ENCODE data around the gene RNF225. TPM values are rescaled to one million over a fixed set of nuclear protein-coding genes. Genes with fewer than 3 reads are reported as not detected.
A peak's percentile ranks its signal among the peaks of the same experiment; 100 is the strongest.

Gene RNF225
- total and polyA plus RNA-seq, 10 of the 15 experiments (the other 5 are each of a cell fraction or from before 2014, with no cell fraction given): 0.27 to 0.28 TPM; not detected in 8

- no peak for TF ChIP-seq CBX3 (IDR thresholded peaks at IDR 0.05; ENCODE audit: borderline replicate concordance, low read depth)
- TF ChIP-seq E4F1 (IDR thresholded peaks at IDR 0.05; ENCODE audit: borderline replicate concordance, partially characterized antibody): peak; percentile 11
- TF ChIP-seq RAD51 (IDR thresholded peaks at IDR 0.05): no peak
- no peak for TF ChIP-seq CHD2 (IDR thresholded peaks at IDR 0.05; ENCODE audit: borderline replicate concordance, low read depth, low read length)
- TF ChIP-seq GABPA (IDR thresholded peaks at IDR 0.05; ENCODE audit: low read depth): peak; percentile 91
- no peak for TF ChIP-seq ESRRA (IDR thresholded peaks at IDR 0.05; ENCODE audit: low read length)
- TF ChIP-seq NBN (IDR thresholded peaks at IDR 0.05): peak; percentile 89; the same call in 1 of the 2 replicates
- TF ChIP-seq REST (IDR thresholded peaks at IDR 0.05; ENCODE audit: low read depth, low read length): no peak
- no peak for TF ChIP-seq ETV6 (conservative IDR thresholded peaks at IDR 0.05 in 1 of 2, IDR thresholded peaks at IDR 0.05 in 1 of 2; ENCODE audit: borderline replicate concordance in 1 of 2, low read depth in 1 of 2)
- peak; percentile 31; the same call in 1 of the 2 replicates for TF ChIP-seq POLR2AphosphoS2 (IDR thresholded peaks at IDR 0.05; ENCODE audit: low read depth, low read length)
- TF ChIP-seq PML (IDR thresholded peaks at IDR 0.05; ENCODE audit: low read length): peak; percentile 63; the same call in 1 of the 2 replicates
- peak; percentile 100 for TF ChIP-seq SIN3A (IDR thresholded peaks at IDR 0.05; ENCODE audit: low read depth, low read length)
- no peak for TF ChIP-seq SUZ12 (IDR thresholded peaks at IDR 0.05; ENCODE audit: unreplicated experiment)
- TF ChIP-seq KAT2A (conservative IDR thresholded peaks at IDR 0.05; ENCODE audit: control insufficient read depth, low read depth, low read length): no peak
- TF ChIP-seq RB1 (IDR thresholded peaks at IDR 0.05; ENCODE audit: borderline replicate concordance): peak; percentile 82
- TF ChIP-seq ZNF622 (IDR thresholded peaks at IDR 0.05): no peak
- TF ChIP-seq TARDBP (IDR thresholded peaks at IDR 0.05; ENCODE audit: borderline replicate concordance): no peak
- TF ChIP-seq SREBF2 (IDR thresholded peaks at IDR 0.05; ENCODE audit: low read length): 0 out of 2 replicates have a peak, but pooled peaks have one; percentile 18
- peak; percentile 32 for TF ChIP-seq ZNF687 (IDR thresholded peaks at IDR 0.05)
- no peak for TF ChIP-seq FOS (IDR thresholded peaks at IDR 0.05; ENCODE audit: borderline replicate concordance, extremely low read depth, insufficient read length)
Observed at GRCh38 chr19:58362272-58362994, 33.0 kb upstream of the RNF225 start, which contains the start of gene ZNF497 (continued).
